Measurements from ENCODE around the gene TOX2. TPM values are rescaled to one million over a fixed set of nuclear protein-coding genes. Genes with fewer than 3 reads are reported as not detected.

TOX2 gene
- total RNA-seq, 2 donors from 2014 or later: 2.4 to 3.4 TPM

DNA sequence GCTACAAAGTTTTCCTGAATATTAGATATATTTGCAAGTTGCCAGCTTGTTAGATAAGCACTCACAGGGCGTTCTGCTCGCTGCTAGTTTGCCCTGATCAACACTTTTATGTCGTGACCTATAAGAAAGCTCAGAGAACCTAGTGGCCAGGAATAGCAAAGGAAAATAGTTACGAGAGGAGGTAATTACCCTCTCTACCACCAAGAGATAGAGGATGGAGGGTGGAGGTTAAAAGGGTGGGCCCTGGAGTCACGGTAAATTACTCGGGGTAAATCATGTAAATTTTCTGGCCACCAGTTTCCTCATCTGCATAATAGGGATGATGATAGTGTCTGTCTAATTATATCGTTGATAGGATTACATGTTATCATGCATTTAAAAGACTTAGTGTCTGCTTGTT lies 185.2 kb downstream of the TOX2 start:
- Mint-ChIP-seq H3K4me3 (no peak overlapping the region), H3K27me3 (ENCODE audit: insufficient read depth) (peaks cover 23% of the 10 kb centered on the region), H3K4me1 (no peaks in the 10 kb centered on the region), H3K36me3 (ENCODE audit: low read depth) (no peaks in the 10 kb centered on the region), H3K9me3 (peaks cover 5% of the 10 kb centered on the region), H3K27ac (no peak overlapping the region)
- WGBS, 2 experiments (ENCODE audit: insufficient coverage in 1 of 2, insufficient read length in 1 of 2): 81 to 84% methylated on average over 4 to 6 of the region's 7 CpGs
- peaks cover 14% of the 10 kb centered on the region for H3K27me3 ChIP-seq (ENCODE audit: control insufficient read depth, insufficient read depth, low read length, poor library complexity, severe bottlenecking)
- no peaks in the 10 kb centered on the region for H3K36me3 ChIP-seq (ENCODE audit: control insufficient read depth, insufficient read depth, low read length)
- no peak overlapping the region for H3K9ac ChIP-seq (ENCODE audit: extremely low read depth, low read length, poor library complexity, severe bottlenecking)
- no peak overlapping the region for H3K4me3 ChIP-seq (ENCODE audit: low read length)
- DNase-seq: no peak
- no peaks in the 10 kb centered on the region for H3K4me1 ChIP-seq (ENCODE audit: control insufficient read depth, insufficient read depth, low read length)
- H3K9me3 ChIP-seq (ENCODE audit: control insufficient read depth, low read length): peaks cover 9% of the 10 kb centered on the region
- H3K27ac ChIP-seq (ENCODE audit: low read depth, low read length): no peak overlapping the region
- TF ChIP-seq, protein P1, sequence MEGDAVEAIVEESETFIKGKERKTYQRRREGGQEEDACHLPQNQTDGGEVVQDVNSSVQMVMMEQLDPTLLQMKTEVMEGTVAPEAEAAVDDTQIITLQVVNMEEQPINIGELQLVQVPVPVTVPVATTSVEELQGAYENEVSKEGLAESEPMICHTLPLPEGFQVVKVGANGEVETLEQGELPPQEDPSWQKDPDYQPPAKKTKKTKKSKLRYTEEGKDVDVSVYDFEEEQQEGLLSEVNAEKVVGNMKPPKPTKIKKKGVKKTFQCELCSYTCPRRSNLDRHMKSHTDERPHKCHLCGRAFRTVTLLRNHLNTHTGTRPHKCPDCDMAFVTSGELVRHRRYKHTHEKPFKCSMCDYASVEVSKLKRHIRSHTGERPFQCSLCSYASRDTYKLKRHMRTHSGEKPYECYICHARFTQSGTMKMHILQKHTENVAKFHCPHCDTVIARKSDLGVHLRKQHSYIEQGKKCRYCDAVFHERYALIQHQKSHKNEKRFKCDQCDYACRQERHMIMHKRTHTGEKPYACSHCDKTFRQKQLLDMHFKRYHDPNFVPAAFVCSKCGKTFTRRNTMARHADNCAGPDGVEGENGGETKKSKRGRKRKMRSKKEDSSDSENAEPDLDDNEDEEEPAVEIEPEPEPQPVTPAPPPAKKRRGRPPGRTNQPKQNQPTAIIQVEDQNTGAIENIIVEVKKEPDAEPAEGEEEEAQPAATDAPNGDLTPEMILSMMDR (conservative IDR thresholded peaks at IDR 0.05): peak; percentile 17

DNA sequence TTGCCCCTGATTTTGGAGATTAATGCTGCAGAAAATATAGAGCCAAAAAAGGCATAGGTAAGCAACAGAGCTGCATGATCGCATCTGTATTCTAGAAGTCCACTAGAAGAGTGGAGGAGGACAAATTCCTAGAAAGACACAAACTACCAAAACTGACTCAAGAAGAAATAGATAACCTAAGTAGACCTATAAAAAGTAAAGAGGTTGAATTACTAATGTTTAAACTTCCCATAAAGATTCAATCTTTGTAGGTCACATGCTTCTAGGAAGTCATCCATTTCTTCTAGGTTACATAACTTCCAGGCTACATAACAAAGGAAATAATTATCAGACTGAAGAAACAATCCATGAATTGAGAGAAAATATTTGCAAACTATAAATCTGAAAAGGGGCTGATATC lies 187.9 kb downstream of the TOX2 start:
- TF ChIP-seq, protein P1 (conservative IDR thresholded peaks at IDR 0.05): no peak
- WGBS, 2 experiments (ENCODE audit: insufficient coverage in 1 of 2, insufficient read length in 1 of 2): 100% methylated on average over 1 of the region's 1 CpG; no CpG with 5 or more reads in 1 of the 2 experiments
- no peaks in the 10 kb centered on the region for H3K4me1 ChIP-seq (ENCODE audit: control insufficient read depth, insufficient read depth, low read length)
- H3K4me1 Mint-ChIP-seq: no peaks in the 10 kb centered on the region
- no peak overlapping the region for H3K4me3 Mint-ChIP-seq
- peaks cover 17% of the 10 kb centered on the region for H3K27me3 ChIP-seq (ENCODE audit: control insufficient read depth, insufficient read depth, low read length, poor library complexity, severe bottlenecking)
- H3K27me3 Mint-ChIP-seq (ENCODE audit: insufficient read depth): peaks cover 40% of the 10 kb centered on the region
- peaks cover 16% of the 10 kb centered on the region for H3K9me3 ChIP-seq (ENCODE audit: control insufficient read depth, low read length)
- no peaks in the 10 kb centered on the region for H3K36me3 ChIP-seq (ENCODE audit: control insufficient read depth, insufficient read depth, low read length)
- H3K9ac ChIP-seq (ENCODE audit: extremely low read depth, low read length, poor library complexity, severe bottlenecking): no peak overlapping the region
- H3K9me3 Mint-ChIP-seq: peaks cover 9% of the 10 kb centered on the region
- DNase-seq: no peak
- no peak overlapping the region for H3K27ac ChIP-seq (ENCODE audit: low read depth, low read length)
- H3K27ac Mint-ChIP-seq: no peak overlapping the region
- H3K36me3 Mint-ChIP-seq (ENCODE audit: low read depth): no peaks in the 10 kb centered on the region
- H3K4me3 ChIP-seq (ENCODE audit: low read length): no peak overlapping the region

DNA sequence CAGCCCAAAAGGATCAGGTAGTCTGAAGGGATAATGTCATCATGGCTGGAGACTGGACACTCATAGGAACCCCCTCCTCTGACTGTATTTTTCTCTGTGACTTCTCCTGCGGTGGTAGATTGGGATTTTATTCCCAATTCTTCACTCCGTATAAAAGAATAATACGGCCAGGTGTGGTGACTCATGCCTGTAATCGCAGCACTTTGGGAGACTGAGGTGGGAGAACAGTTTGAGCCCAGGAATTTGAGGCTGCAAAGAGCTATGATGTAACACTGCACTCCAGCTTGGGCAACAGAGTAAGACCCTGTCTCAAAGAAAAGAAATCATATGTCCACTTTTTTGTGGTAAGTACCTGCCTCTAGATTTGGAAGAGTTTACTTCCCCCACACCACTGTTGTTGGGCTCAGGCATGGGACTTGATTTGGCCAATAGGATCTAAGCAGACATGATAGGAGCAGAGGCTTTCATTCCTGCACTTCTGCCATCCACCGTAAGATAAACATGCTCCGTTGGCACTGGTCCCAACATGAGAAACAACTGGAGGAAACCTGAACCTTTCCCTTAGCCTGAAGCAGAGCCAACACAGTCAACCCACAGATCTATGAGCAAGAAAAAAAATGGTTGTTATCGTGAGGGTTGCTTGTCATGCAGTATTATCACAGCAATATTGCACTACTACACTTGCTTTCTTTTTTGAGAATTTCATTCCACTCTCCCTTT lies 190.3 kb downstream of the TOX2 start:
- Histone ChIP-seq H3K4me1 (ENCODE audit: control insufficient read depth, insufficient read depth, low read length) (no peaks in the 10 kb centered on the region), H3K9me3 (ENCODE audit: control insufficient read depth, low read length) (peaks cover 32% of the 10 kb centered on the region), H3K27ac (ENCODE audit: low read depth, low read length) (no peak overlapping the region), H3K4me3 (ENCODE audit: low read length) (no peak overlapping the region), H3K9ac (ENCODE audit: extremely low read depth, low read length, poor library complexity, severe bottlenecking) (no peak overlapping the region), H3K27me3 (ENCODE audit: control insufficient read depth, insufficient read depth, low read length, poor library complexity, severe bottlenecking) (peaks cover 17% of the 10 kb centered on the region), H3K36me3 (ENCODE audit: control insufficient read depth, insufficient read depth, low read length) (no peaks in the 10 kb centered on the region)
- TF ChIP-seq, protein P1 (conservative IDR thresholded peaks at IDR 0.05): no peak
- WGBS, 2 experiments (ENCODE audit: insufficient coverage in 1 of 2, insufficient read length in 1 of 2): 87 to 89% methylated on average over 5 to 7 of the region's 7 CpGs
- DNase-seq: no peak
- H3K4me1 Mint-ChIP-seq: no peaks in the 10 kb centered on the region
- H3K27ac Mint-ChIP-seq: no peak overlapping the region
- no peaks in the 10 kb centered on the region for H3K36me3 Mint-ChIP-seq (ENCODE audit: low read depth)
- no peak overlapping the region for H3K4me3 Mint-ChIP-seq
- H3K9me3 Mint-ChIP-seq: peaks cover 29% of the 10 kb centered on the region
- H3K27me3 Mint-ChIP-seq (ENCODE audit: insufficient read depth): peaks cover 46% of the 10 kb centered on the region
